Subcutaneous abdominal adipose tissue (tissue), 5 donors: ENCODE measurements around the gene GIGYF2.

ENCODE experiments used
- H3K27ac ChIP-seq: one replicate; pipeline ENCODE4 v1.7.0; 2013; ENCODE audit warnings: low read depth, mild to moderate bottlenecking, inconsistent platforms, low read length, moderate library complexity
- H3K27me3 ChIP-seq, 5 donors: one replicate each; pipeline ENCODE4 v1.7.0; 2013; ENCODE audit warnings: low read length in 5 of 5, inconsistent platforms in 1 of 5; ENCODE audit not compliant: control insufficient read depth in 5 of 5, insufficient read depth in 4 of 5
- H3K36me3 ChIP-seq, 5 donors: one replicate each; pipeline ENCODE4 v1.7.0; 2013; ENCODE audit warnings: low read length in 5 of 5; ENCODE audit not compliant: control insufficient read depth in 5 of 5, insufficient read depth in 5 of 5
- H3K4me1 ChIP-seq, 5 donors: one replicate each; pipeline ENCODE4 v1.7.0; 2013; ENCODE audit warnings: low read length in 5 of 5, mild to moderate bottlenecking in 3 of 5, moderate library complexity in 1 of 5; ENCODE audit not compliant: control insufficient read depth in 5 of 5, insufficient read depth in 5 of 5
- H3K4me3 ChIP-seq, 5 donors: one replicate each; pipeline ENCODE4 v1.7.0; 2013; ENCODE audit warnings: low read length in 5 of 5, low read depth in 1 of 5
- H3K9ac ChIP-seq, 5 donors: one replicate each; pipeline ENCODE4 v1.7.0; 2013; ENCODE audit warnings: low read length in 5 of 5, mild to moderate bottlenecking in 4 of 5, moderate library complexity in 3 of 5
- H3K9me3 ChIP-seq, 5 donors: one replicate each; pipeline ENCODE4 v1.7.0; 2013; ENCODE audit warnings: low read length in 5 of 5; ENCODE audit not compliant: control insufficient read depth in 5 of 5
- donor health status: healthy.
- donor health status: healthy.
- donor health status: healthy.
- donor health status: healthy.
- donor health status: healthy.

The GIGYF2 gene

DNA sequence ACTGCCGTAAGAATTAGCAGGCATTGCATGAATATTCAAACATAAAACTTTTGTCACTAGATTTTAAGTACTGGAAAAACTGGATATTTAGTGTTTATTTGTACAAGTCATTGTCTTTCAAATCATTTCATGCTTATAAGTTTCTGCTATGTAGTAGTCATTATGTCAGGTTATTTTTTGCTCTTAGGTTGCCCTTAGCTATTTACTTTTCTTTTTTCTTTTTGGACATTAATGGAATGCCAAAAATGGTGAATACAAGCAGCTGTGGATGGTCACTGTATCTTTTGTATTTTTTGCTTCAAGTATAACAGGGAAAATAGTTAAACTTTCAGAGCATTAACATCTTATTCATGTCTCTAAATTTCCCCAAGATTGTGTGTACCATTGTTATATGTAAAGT is 97.8 kb downstream of the GIGYF2 start:
- no peak overlapping the region for H3K27ac ChIP-seq
- peaks cover 61 to 78% (median 67%) of the 10 kb centered on the region in 5 donors for H3K36me3 ChIP-seq
- no peak overlapping the region for H3K4me3 ChIP-seq
- H3K27me3 ChIP-seq = no peaks in the 10 kb centered on the region
- H3K9ac ChIP-seq = no peak overlapping the region
- peaks cover 0 to 3% (median 0%) of the 10 kb centered on the region in 5 donors for H3K4me1 ChIP-seq
- H3K9me3 ChIP-seq = no peaks in the 10 kb centered on the region

DNA sequence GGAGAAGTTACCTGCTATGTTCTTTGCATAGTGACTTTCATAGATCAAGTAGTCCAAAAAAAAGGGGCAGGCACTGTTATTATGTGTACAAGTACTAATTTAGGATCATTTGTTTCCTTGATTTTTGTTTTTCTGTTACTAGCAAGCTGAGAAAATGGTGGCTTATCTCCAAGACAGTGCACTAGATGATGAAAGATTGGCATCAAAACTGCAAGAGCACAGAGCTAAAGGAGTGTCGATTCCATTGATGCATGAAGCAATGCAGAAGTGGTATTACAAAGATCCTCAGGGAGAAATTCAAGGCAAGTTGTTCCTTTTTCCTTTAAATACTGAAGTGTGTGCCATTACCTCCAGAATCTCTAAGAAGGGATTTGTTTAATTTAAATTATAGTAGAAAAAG is 98.8 kb downstream of the GIGYF2 start:
- peaks cover 0 to 3% (median 0%) of the 10 kb centered on the region in 5 donors for H3K4me1 ChIP-seq
- no peaks in the 10 kb centered on the region for H3K27me3 ChIP-seq
- H3K4me3 ChIP-seq = no peak overlapping the region
- H3K9ac ChIP-seq = no peak overlapping the region
- H3K36me3 ChIP-seq = peaks cover 53 to 73% (median 62%) of the 10 kb centered on the region in 5 donors
- H3K9me3 ChIP-seq = no peaks in the 10 kb centered on the region
- H3K27ac ChIP-seq = no peak overlapping the region

DNA sequence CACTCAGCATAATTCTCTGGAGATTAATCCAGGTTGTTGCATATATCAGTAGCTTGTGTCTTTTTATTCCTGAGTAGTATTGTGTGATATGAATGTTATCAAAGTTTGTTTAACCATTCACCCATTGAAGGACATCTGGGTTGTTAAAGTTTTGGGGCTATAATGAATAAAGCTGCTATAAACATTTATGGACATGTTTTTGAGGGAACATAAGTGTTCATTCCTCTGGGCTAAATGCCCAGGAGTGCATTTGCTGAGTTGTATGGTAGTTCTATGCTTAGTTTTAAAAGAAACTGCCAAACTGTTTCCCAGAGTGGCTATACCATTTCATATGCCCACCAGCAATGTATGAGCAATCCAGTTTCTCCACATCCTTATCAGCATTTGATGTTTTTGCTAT is 101.1 kb downstream of the GIGYF2 start:
- H3K36me3 ChIP-seq = peaks cover 31 to 58% (median 43%) of the 10 kb centered on the region in 5 donors
- no peak overlapping the region for H3K27ac ChIP-seq
- H3K9me3 ChIP-seq = peaks cover 0 to 9% (median 3%) of the 10 kb centered on the region in 5 donors
- no peak overlapping the region for H3K9ac ChIP-seq
- H3K4me3 ChIP-seq = no peak overlapping the region
- H3K27me3 ChIP-seq = no peaks in the 10 kb centered on the region
- H3K4me1 ChIP-seq = peaks cover 0 to 3% (median 0%) of the 10 kb centered on the region in 5 donors

DNA sequence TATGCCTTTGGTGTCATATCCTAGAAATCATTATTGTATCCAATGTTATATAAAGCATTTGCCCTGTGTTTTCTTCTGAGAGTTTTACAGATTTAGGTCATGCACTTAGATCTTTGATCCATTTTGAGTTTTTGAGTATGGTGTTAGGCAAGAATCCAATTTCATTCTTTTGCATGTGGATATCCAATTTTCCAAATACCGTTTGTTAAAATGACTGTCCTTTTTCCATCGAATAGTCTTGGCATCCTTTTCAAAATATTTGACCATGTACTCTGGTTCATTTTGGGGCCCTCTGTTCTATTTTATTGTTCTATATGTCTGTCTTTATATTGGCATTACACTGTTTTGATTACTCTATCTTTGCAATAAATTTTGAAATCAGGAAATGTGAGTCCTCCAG is 103.0 kb downstream of the GIGYF2 start:
- H3K36me3 ChIP-seq = peaks cover 15 to 38% (median 23%) of the 10 kb centered on the region in 5 donors
- H3K4me1 ChIP-seq = peaks cover 0 to 3% (median 0%) of the 10 kb centered on the region in 5 donors
- H3K27ac ChIP-seq = no peak overlapping the region
- H3K9ac ChIP-seq = no peak overlapping the region
- peaks cover 0 to 9% (median 3%) of the 10 kb centered on the region in 5 donors for H3K9me3 ChIP-seq
- no peaks in the 10 kb centered on the region for H3K27me3 ChIP-seq
- H3K4me3 ChIP-seq = no peak overlapping the region

DNA sequence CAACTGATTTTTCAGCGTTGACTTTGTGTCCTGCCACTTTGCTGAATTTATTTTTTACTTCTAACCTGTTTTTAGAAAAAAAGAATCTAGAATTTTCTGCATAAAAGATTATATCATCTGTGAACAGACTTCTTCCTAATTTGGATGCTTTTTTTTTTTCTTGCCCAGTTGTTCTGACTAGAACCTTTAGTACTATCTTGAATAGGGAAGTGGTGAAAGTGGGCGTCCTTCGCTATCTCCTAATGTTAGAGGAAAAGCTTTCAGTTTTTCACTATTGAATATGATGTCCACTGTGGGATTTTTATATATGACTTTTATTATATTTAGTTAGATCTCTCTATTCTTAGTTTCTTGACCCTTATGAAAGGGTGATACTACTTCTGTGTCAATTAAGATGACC is 105.0 kb downstream of the GIGYF2 start:
- Histone ChIP-seq H3K36me3 (peaks cover 12 to 28% (median 19%) of the 10 kb centered on the region in 5 donors), H3K27me3 (no peaks in the 10 kb centered on the region), H3K9me3 (peaks cover 0 to 9% (median 3%) of the 10 kb centered on the region in 5 donors), H3K4me1 (peaks cover 0 to 3% (median 0%) of the 10 kb centered on the region in 5 donors), H3K4me3 (no peak overlapping the region), H3K27ac (no peak overlapping the region), H3K9ac (no peak overlapping the region)

DNA sequence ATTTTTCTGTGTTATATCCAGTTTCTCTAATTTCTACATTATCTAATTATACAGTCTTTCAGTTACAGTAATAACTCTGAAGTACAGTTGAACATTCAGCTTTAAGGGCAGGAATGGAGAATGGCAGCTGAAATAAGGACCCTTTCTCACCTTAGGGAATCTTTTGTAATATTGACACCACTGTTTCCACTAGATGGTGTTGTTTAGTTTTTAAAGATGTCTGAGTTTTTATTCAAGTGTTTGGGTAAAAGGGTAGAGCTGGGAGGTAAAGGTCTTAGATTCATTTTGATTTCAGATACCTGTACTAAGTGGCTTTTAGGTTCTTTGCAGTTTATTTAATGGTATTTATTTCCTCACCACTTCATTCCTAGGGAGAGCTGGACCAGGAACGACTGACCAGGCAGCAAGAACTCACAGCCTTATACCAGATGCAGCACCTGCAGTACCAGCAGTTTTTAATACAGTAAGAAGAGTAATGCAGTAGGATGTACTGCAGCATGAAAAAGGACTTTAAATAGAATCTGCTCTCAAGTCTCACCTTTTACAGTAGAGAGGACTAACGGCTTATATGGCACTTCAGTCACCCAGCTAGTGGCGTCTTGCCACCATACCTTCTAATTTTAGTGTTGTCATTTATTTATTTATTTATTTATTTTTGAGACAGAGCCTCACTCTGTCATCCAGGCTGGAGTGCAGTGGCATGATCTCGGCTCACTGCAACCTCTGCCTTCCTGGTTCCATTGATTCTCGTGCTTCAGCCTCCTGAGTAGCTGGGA is 112.4 kb downstream of the GIGYF2 start:
- no peaks in the 10 kb centered on the region for H3K9me3 ChIP-seq
- no peaks in the 10 kb centered on the region for H3K27me3 ChIP-seq
- no peak overlapping the region for H3K9ac ChIP-seq
- H3K4me1 ChIP-seq = no peaks in the 10 kb centered on the region
- H3K36me3 ChIP-seq = peaks cover 49 to 68% (median 62%) of the 10 kb centered on the region in 5 donors
- no peak overlapping the region for H3K27ac ChIP-seq
- H3K4me3 ChIP-seq = no peak overlapping the region

DNA sequence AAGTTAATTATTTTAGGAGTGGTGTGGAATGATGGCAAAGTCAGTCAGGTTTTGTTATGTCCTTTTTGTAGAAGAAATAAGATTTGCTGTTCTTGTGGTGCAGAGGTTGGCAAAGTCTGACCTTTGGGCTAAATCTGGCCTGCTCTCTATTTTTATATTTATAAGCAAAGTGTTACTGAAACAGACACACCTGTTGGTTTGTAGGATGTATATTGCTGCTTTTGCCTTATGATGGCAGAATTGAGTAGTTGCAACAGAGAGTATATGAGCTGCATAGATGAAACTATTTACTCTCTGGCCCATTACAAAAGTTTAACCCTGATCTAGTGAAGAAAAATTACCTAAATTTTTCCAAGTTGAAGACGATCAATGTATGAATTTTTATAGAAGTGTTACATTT is 113.3 kb downstream of the GIGYF2 start:
- peaks cover 54 to 76% (median 70%) of the 10 kb centered on the region in 5 donors for H3K36me3 ChIP-seq
- H3K27me3 ChIP-seq = no peaks in the 10 kb centered on the region
- no peaks in the 10 kb centered on the region for H3K9me3 ChIP-seq
- H3K4me1 ChIP-seq = no peaks in the 10 kb centered on the region
- no peak overlapping the region for H3K27ac ChIP-seq
- no peak overlapping the region for H3K9ac ChIP-seq
- no peak overlapping the region for H3K4me3 ChIP-seq

DNA sequence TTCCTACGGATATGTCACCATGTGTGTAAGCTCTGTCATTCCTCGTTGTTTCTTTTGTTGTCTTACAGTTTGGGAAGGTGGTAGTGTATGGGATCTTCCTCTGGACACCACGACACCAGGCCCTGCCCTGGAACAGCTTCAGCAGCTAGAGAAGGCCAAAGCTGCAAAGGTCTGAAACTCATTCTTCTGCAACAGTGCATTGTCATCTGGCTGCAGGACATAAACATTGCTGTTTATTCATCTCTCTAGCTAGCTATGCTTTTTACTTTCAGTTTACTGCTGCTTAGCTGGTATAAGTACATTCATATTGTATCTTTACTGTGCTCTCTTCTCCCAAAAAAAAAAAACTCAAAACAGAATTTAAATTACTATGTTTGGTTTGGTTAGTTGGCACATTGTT is 118.4 kb downstream of the GIGYF2 start:
- Histone ChIP-seq H3K9me3 (no peaks in the 10 kb centered on the region), H3K27ac (no peak overlapping the region), H3K4me3 (no peak overlapping the region), H3K9ac (no peak overlapping the region), H3K36me3 (peaks cover 61 to 79% (median 76%) of the 10 kb centered on the region in 5 donors), H3K4me1 (peaks cover 0 to 7% (median 0%) of the 10 kb centered on the region in 5 donors), H3K27me3 (no peaks in the 10 kb centered on the region)

DNA sequence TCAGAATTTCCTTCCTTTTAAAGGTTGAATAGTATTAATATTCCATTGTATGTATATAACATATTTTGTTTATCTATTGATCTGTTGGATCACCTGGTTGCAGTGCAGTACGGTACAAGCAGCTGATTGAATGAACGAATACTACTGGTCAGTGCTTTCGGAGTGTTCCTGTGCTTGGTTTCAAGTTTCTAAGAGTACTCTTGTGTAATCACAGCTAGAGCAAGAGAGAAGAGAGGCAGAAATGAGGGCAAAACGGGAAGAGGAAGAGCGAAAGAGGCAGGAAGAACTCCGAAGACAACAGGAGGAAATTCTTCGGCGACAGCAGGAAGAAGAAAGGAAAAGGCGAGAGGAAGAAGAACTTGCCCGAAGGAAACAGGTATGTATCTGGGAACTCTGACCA is 119.5 kb downstream of the GIGYF2 start:
- no peaks in the 10 kb centered on the region for H3K27me3 ChIP-seq
- H3K9ac ChIP-seq = no peak overlapping the region
- peaks cover 0 to 7% (median 0%) of the 10 kb centered on the region in 5 donors for H3K4me1 ChIP-seq
- H3K9me3 ChIP-seq = no peaks in the 10 kb centered on the region
- no peak overlapping the region for H3K27ac ChIP-seq
- H3K4me3 ChIP-seq = no peak overlapping the region
- peaks cover 53 to 78% (median 72%) of the 10 kb centered on the region in 5 donors for H3K36me3 ChIP-seq

DNA sequence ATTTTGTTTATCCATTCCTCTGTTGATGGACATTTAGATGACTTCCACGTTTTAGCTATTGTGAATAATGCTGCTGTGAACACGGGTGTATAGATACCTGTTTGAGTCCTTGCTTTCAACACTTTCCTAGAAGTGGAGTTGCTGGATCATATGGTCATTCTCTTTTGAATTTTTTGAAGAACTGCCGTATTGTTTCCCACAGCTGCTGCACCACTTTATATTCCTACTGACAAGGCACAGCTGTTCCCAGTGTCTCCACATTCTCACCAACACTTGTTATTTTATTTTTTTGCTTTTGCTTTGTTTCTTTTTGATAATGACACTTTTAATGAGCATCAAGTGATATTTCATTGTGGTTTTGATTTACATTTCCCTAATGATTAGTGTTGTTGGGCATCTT is 120.6 kb downstream of the GIGYF2 start:
- H3K27me3 ChIP-seq = no peaks in the 10 kb centered on the region
- H3K36me3 ChIP-seq = peaks cover 44 to 72% (median 66%) of the 10 kb centered on the region in 5 donors
- H3K27ac ChIP-seq = no peak overlapping the region
- no peak overlapping the region for H3K9ac ChIP-seq
- H3K4me1 ChIP-seq = peaks cover 0 to 7% (median 0%) of the 10 kb centered on the region in 5 donors
- no peaks in the 10 kb centered on the region for H3K9me3 ChIP-seq
- H3K4me3 ChIP-seq = no peak overlapping the region
